SKM-1 (cell line): Measurements from ENCODE around the gene VAV2.

Source experiments
- DNase-seq: peaks from one replicate; lab custom pipeline; 2025; ENCODE audit not compliant: unreplicated experiment; lab: John Stamatoyannopoulos, UW

The VAV2 gene

GRCh38 chr9:133953621-133953975 lies 38.5 kb downstream of the VAV2 start:
- DNase-seq = no peak

- DNase-seq = no peak
These were observed 39.2 kb downstream of the VAV2 start for GRCh38 chr9:133952598-133953550.

GRCh38 chr9:133951265-133951664 lies 40.9 kb downstream of the VAV2 start:
- DNase-seq = no peak

- DNase-seq = no peak
These were observed 41.5 kb downstream of the VAV2 start for GRCh38 chr9:133950629-133951111.

- no peak for DNase-seq
These were observed 41.9 kb downstream of the VAV2 start for GRCh38 chr9:133950192-133950591.

- DNase-seq = no peak
These were observed 42.5 kb downstream of the VAV2 start for GRCh38 chr9:133949486-133950061.

- DNase-seq = no peak
These were observed 43.3 kb downstream of the VAV2 start for GRCh38 chr9:133948561-133949485.

GRCh38 chr9:133948131-133948530 lies 44.0 kb downstream of the VAV2 start:
- DNase-seq = no peak

- no peak for DNase-seq
These were observed 45.2 kb downstream of the VAV2 start for GRCh38 chr9:133946840-133947486.

GRCh38 chr9:133945977-133946753 lies 46.0 kb downstream of the VAV2 start:
- DNase-seq = no peak

GRCh38 chr9:133945314-133945975 lies 46.7 kb downstream of the VAV2 start:
- no peak for DNase-seq

GRCh38 chr9:133944746-133945135 lies 47.4 kb downstream of the VAV2 start:
- DNase-seq = no peak

GRCh38 chr9:133943781-133944745 lies 48.1 kb downstream of the VAV2 start:
- DNase-seq = no peak

GRCh38 chr9:133943036-133943780 lies 48.9 kb downstream of the VAV2 start:
- DNase-seq = no peak

GRCh38 chr9:133942206-133942975 lies 49.7 kb downstream of the VAV2 start:
- no peak for DNase-seq

- no peak for DNase-seq
These were observed 52.3 kb downstream of the VAV2 start for GRCh38 chr9:133939845-133940244.
